K562 (cell line): Measurements from ENCODE around the gene OR2T4. TPM values are rescaled to one million over a fixed set of nuclear protein-coding genes. Genes with fewer than 3 reads are reported as not detected.

ENCODE experiments used
- ZZZ3 ChIP-seq: fragments of 450-650 bp; IDR thresholded peaks from 2 replicates; pipeline ENCODE4 v1.6.1; 2016; ENCODE audit warnings: antibody characterized with exemption, mild to moderate bottlenecking, moderate library complexity
- polyA plus RNA-seq, 8 experiments: library from polyadenylated mRNA; depleted of rRNA in 4 of 8; stranded (reverse) in 5 of 8; unstranded in 3 of 8; fragments of >200 nt; fragmentation: Nextera tagmentation in 2 of 8; fragmentation: Illumina TruSeq in 1 of 8; extraction: Ambion mirVana in 2 of 8; extraction: Trizol in 1 of 8; gene quantifications; 2 replicates each; pipeline versions ENCODE4 v1.2.1 to v1.2.3, GENCODE V29; 2011 to 2014; ENCODE audit warnings: inconsistent platforms in 1 of 8, missing spikeins in 1 of 8
- total RNA-seq, 7 experiments: library from RNA; depleted of rRNA in 6 of 7; stranded (reverse); fragments of >200 nt in 6 of 7; fragmentation: Illumina TruSeq in 2 of 7; extraction: Trizol in 2 of 7; gene quantifications; 2 replicates each; pipeline versions ENCODE4 v1.2.1 to v1.2.3, GENCODE V29; 2011 to 2021; ENCODE audit warnings: low replicate concordance in 1 of 7
- TF ChIP-seq, protein P1 (sequence below), 2 experiments: fragments of 150-350 bp in 1 of 2; IDR thresholded peaks; 2 replicates each; pipeline ENCODE4 v1.6.1; 2012 to 2016; ENCODE audit warnings: low read depth in 2 of 2, low read length in 2 of 2, mild to moderate bottlenecking in 1 of 2, moderate library complexity in 1 of 2
- TF ChIP-seq, protein P2 (sequence below), 2 experiments: fragments of 450-650 bp in 1 of 2; sonication (generic) in 1 of 2; formaldehyde crosslinking in 1 of 2; IDR thresholded peaks; 2 replicates each; pipeline versions ENCODE4 v1.7.1 to v1.9.0; 2016 to 2022; ENCODE audit warnings: inconsistent platforms in 1 of 2, mild to moderate bottlenecking in 1 of 2, missing genetic modification reagents in 1 of 2

OR2T4 gene
- total and polyA plus RNA-seq, 9 of the 15 experiments (the other 6 are each of a cell fraction or from before 2014, with no cell fraction given): not detected

DNA sequence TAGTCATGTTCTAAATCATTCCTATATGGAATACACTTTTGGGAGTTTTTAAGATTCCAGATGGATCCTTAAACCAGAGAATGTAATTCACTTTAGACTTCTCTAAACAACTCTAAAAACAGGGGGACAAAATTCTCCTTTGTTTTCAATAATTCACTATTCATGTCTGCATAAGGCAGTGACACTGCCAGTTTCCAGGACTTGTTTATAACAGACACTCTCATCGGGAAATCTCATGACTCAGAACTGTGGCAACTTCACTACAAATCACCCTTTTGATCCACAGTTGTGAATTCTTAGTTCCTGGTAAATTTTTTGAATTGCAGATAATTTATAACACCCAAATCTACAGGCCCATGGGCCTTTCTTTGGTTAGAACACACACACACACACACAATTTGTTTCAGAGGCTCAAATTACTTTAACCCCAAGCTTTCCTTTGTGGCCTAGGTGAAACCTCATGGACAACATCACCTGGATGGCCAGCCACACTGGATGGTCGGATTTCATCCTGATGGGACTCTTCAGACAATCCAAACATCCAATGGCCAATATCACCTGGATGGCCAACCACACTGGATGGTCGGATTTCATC is at the start of gene OR2T4 (continued):
- TF ChIP-seq, protein P1, sequence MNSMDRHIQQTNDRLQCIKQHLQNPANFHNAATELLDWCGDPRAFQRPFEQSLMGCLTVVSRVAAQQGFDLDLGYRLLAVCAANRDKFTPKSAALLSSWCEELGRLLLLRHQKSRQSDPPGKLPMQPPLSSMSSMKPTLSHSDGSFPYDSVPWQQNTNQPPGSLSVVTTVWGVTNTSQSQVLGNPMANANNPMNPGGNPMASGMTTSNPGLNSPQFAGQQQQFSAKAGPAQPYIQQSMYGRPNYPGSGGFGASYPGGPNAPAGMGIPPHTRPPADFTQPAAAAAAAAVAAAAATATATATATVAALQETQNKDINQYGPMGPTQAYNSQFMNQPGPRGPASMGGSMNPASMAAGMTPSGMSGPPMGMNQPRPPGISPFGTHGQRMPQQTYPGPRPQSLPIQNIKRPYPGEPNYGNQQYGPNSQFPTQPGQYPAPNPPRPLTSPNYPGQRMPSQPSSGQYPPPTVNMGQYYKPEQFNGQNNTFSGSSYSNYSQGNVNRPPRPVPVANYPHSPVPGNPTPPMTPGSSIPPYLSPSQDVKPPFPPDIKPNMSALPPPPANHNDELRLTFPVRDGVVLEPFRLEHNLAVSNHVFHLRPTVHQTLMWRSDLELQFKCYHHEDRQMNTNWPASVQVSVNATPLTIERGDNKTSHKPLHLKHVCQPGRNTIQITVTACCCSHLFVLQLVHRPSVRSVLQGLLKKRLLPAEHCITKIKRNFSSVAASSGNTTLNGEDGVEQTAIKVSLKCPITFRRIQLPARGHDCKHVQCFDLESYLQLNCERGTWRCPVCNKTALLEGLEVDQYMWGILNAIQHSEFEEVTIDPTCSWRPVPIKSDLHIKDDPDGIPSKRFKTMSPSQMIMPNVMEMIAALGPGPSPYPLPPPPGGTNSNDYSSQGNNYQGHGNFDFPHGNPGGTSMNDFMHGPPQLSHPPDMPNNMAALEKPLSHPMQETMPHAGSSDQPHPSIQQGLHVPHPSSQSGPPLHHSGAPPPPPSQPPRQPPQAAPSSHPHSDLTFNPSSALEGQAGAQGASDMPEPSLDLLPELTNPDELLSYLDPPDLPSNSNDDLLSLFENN (IDR thresholded peaks at IDR 0.05; ENCODE audit: low read depth in 2 of 2, low read length in 2 of 2): no peak
- TF ChIP-seq ZZZ3: no peak
- TF ChIP-seq, protein P2, sequence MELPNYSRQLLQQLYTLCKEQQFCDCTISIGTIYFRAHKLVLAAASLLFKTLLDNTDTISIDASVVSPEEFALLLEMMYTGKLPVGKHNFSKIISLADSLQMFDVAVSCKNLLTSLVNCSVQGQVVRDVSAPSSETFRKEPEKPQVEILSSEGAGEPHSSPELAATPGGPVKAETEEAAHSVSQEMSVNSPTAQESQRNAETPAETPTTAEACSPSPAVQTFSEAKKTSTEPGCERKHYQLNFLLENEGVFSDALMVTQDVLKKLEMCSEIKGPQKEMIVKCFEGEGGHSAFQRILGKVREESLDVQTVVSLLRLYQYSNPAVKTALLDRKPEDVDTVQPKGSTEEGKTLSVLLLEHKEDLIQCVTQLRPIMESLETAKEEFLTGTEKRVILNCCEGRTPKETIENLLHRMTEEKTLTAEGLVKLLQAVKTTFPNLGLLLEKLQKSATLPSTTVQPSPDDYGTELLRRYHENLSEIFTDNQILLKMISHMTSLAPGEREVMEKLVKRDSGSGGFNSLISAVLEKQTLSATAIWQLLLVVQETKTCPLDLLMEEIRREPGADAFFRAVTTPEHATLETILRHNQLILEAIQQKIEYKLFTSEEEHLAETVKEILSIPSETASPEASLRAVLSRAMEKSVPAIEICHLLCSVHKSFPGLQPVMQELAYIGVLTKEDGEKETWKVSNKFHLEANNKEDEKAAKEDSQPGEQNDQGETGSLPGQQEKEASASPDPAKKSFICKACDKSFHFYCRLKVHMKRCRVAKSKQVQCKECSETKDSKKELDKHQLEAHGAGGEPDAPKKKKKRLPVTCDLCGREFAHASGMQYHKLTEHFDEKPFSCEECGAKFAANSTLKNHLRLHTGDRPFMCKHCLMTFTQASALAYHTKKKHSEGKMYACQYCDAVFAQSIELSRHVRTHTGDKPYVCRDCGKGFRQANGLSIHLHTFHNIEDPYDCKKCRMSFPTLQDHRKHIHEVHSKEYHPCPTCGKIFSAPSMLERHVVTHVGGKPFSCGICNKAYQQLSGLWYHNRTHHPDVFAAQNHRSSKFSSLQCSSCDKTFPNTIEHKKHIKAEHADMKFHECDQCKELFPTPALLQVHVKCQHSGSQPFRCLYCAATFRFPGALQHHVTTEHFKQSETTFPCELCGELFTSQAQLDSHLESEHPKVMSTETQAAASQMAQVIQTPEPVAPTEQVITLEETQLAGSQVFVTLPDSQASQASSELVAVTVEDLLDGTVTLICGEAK (IDR thresholded peaks at IDR 0.05): no peak
- TF ChIP-seq, protein P2 (CRISPR knock-in tag; IDR thresholded peaks at IDR 0.05): no peak
